ENCODE measurements around the gene WNT8B.
A peak's percentile ranks its signal among the peaks of the same experiment; 100 is the strongest.

Gene WNT8B

GRCh38 chr10:100529475-100530298, 66.9 kb downstream of the WNT8B start, which contains the start of gene NDUFB8:
TSS of gene NDUFB8 (minus strand) at chr10:100529871. CDS start at chr10:100529851, 20 bp downstream.
- ChIA-PET CTCF (interaction anchor here (1.1 to 5.5 kb wide), 4 partner anchors 10 to 47 kb away, joined by 3 to 67 read pairs (median 6); partner anchors contain the start of gene SEC31B), POLR2A (no interaction called here)
- no peak for DNase-seq (ENCODE audit: low read depth, low spot score)
- H3K4me3 ChIP-seq (ENCODE audit: low read depth, low read length), result peak within 1 kb of the TSS; percentile 98
- TF ChIP-seq, protein P1, sequence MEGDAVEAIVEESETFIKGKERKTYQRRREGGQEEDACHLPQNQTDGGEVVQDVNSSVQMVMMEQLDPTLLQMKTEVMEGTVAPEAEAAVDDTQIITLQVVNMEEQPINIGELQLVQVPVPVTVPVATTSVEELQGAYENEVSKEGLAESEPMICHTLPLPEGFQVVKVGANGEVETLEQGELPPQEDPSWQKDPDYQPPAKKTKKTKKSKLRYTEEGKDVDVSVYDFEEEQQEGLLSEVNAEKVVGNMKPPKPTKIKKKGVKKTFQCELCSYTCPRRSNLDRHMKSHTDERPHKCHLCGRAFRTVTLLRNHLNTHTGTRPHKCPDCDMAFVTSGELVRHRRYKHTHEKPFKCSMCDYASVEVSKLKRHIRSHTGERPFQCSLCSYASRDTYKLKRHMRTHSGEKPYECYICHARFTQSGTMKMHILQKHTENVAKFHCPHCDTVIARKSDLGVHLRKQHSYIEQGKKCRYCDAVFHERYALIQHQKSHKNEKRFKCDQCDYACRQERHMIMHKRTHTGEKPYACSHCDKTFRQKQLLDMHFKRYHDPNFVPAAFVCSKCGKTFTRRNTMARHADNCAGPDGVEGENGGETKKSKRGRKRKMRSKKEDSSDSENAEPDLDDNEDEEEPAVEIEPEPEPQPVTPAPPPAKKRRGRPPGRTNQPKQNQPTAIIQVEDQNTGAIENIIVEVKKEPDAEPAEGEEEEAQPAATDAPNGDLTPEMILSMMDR (IDR thresholded peaks at IDR 0.05; ENCODE audit: insufficient read depth, low read length, missing control alignments), result no peak

- ChIA-PET CTCF (interaction anchor here (1.7 to 5.2 kb wide), 2 partner anchors 11 to 348 kb away, joined by 3 to 59 read pairs; partner anchors contain the start of gene SEC31B), POLR2A (no interaction called here)
These were observed 69.0 kb downstream of the WNT8B start for GRCh38 chr10:100531761-100532160.

More at GRCh38 chr10:100531761-100532160, 69.0 kb downstream of the WNT8B start:
- no peak overlapping the region for H3K4me3 ChIP-seq (ENCODE audit: low read depth, low read length)
- no peak for DNase-seq (ENCODE audit: low read depth, low spot score)
- TF ChIP-seq, protein P1 (IDR thresholded peaks at IDR 0.05; ENCODE audit: insufficient read depth, low read length, missing control alignments), result no peak
